Hematopoietic multipotent progenitor cell treated with erythropoietin and hydrocortisone succinate and interleukin-3 and kit ligand, for 15 days (in vitro differentiated cells): ENCODE results near the gene C19orf81.
A peak's percentile ranks its signal among the peaks of the same experiment; 100 is the strongest.
"Not testable (repeated sequence)": the region's sequence is repeated elsewhere in the genome, so short reads cannot be mapped to it uniquely, and the experiment has no call there.

Source experiments
- DNase-seq: peaks from one replicate; pipeline ENCODE4 v3.0.0-alpha.2; 2015; ENCODE audit warnings: low spot score

Gene C19orf81

DNA sequence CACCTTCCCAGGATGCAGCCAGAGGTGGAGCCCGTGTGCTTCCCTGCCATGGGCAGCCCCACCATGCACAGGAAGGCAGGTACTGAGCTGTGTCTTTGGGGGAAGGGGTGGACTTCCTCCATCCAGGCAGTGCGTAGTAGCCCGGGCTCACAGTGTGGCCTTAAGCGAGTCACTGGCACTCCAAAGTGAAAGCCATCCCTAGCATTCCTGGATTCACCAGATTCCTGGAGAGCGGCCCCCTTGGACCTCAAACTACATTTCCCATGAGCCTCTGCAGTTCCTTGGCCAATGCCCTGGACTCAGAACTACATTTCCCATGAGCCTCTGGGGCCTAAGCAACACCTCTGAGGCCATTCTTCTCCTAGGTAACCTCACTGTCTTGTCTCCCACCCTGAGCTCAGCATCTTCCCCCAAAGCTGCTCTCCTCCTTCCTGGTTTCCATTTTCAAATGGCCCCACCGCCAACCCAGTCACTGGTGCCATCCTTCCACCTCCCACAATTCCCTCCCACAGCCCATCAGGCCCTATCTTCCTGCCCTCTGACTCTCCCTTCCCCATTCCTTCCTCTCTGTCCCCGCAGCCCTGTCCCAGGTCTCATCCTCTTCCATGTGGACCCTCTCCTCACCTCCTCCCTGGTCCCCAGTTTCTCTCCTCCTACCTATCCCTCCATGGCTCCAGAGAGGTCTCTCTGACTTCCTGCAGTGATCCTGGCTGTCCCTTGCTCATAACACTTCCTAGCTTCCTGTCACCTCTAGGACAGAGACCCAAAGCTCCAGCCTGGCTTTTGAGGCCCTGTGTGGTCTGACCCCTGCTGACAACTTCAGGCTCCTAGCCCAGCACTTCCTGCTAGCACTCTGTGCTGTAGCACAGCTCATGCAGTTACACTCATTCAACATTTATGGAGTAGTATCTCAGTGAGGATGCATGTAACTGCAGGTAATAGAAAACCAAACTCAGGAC, at the start of gene C19orf81:
C19orf81 (plus strand) TSS at position 13 of the 959 bp plus-strand sequence; CDS start at position 13, 0 bp downstream.
- peak; percentile 35 for DNase-seq

DNA sequence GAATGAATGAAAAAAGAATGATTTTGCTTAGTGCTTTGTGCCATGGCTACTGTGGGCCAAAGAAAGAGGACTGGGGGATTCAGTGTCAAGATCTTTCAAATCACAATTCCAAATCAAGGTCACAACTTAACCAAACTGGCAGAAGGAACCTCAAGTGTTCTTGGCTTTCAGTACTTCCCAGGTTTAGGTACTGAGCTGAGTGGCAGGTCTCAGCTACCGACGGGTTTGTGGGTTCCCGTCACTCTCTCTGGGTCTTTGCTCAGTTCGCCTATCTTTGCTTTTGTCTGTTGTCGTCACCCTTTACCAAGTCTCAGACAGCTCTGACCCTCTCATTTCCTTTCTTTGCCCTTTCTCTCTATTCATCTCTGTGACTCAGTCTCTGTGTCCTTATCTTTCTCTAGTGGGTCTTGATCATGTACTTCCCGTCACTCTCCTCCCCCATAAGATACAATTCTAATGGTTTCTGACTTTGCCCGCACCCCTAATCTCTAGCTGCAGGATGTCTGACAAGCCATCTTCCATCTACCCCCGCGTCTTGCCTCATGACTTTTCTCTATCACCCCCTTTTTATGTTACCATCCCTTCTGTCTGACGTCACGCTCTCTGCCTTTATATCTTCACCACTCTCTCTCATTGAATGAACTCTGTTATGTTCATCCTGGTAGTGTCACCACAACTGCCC, 47.7 kb upstream of the C19orf81 start:
- no peak for DNase-seq

- no peak for DNase-seq
These were observed 47.2 kb upstream of the C19orf81 start for GRCh38 chr19:50602089-50602422.

GRCh38 chr19:50602496-50602895, 46.7 kb upstream of the C19orf81 start:
- no peak for DNase-seq

GRCh38 chr19:50602935-50603334, 46.3 kb upstream of the C19orf81 start:
- no peak for DNase-seq

DNA sequence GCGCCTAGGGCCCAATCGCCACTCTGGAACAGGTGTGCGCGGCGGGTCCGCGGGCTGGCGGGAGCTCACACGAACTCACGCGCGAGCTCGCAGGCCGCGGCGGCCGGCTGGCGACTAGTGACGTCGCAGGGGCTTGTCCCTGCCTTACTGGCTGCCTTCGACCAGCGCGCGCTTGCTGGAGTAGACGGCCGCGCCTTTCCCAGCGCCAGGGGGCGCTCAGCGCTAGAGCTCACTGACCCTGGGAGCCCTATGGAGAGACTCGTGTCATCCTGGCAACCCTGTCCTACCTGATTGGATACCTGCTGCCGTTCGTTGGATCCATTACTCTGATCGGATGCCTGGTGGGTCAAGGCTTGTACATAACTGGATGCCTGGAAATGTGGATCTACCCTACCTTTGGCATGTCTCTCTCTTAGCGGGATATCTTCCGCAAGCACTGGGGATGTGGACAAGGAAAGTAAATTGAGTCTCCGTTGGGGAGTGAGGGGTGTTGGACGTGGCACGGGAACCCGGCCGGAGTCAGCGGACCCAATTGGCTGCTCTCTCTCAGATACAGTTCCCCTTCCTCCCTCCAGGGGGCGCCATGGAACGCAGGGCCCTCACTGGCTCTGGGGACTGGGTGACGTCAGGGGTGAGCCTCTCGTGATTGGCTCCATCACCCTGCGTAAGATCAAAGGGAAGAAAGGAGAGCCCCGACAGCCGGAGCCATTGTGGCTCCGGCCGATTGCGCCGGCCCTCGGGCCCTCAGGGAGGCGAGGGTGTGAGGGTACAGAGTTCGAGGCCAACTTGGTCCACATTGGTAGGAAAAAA, 44.8 kb upstream of the C19orf81 start:
- not testable (repeated sequence) for DNase-seq

DNA sequence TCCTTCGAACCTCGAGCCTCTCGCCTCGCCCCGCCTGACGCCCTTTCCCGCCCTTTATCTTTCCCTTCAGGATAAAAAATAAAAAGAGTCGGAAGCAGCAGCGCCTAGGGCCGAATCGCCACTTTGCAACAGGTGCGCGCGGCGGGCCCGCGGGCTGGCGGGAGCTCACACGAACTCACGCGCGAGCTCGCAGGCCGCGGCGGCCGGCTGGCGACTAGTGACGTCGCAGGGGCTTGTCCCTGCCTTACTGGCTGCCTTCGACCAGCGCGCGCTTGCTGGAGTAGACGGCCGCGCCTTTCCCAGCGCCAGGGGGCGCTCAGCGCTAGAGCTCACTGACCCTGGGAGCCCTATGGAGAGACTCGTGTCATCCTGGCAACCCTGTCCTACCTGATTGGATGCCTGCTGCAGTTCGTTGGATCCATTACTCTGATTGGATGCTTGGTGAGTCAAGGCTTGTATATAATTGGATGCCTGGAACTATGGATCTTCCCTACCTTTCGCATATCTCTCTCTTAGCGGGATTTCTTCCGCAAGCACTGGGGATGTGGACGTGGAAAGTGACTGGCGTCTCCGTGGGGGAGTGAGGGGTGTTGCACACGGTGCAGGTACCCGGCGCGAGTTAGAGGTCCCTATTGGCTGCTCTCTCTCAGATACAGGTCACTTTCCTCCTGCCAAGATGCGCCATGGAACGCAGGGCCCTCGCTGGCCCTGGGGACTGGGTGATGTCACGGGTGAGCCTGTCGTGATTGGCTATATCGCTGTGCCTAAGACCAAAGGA, 43.0 kb upstream of the C19orf81 start:
- DNase-seq = not testable (repeated sequence)

GRCh38 chr19:50607388-50607787, 41.9 kb upstream of the C19orf81 start:
- no peak for DNase-seq

- DNase-seq = peak; percentile 86
These were observed 41.1 kb upstream of the C19orf81 start for GRCh38 chr19:50607874-50608785.

- not testable (repeated sequence) for DNase-seq
These were observed 36.5 kb upstream of the C19orf81 start for GRCh38 chr19:50612504-50613404.

GRCh38 chr19:50618379-50618778, 30.9 kb upstream of the C19orf81 start:
- DNase-seq = not testable (repeated sequence)

DNA sequence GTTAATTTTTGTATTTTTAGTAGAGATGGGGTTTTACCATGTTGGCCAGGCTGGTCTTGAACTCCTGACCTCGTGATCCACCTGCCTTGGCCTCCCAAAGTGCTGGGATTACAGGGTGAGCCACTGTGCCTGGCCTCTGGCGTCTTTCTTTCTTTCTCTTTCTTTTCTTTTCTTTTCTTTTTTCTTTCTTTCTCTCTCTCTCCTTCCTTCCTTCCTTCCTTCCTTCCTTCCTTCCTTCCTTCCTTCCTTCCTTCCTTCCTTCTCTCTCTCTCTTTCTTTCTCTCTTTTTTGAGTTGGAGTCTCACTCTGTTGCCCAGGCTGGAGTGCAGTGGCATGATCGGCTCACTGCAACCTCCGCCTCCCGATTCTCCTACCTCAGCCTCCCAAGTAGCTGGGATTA, 30.1 kb upstream of the C19orf81 start:
- not testable (repeated sequence) for DNase-seq

DNA sequence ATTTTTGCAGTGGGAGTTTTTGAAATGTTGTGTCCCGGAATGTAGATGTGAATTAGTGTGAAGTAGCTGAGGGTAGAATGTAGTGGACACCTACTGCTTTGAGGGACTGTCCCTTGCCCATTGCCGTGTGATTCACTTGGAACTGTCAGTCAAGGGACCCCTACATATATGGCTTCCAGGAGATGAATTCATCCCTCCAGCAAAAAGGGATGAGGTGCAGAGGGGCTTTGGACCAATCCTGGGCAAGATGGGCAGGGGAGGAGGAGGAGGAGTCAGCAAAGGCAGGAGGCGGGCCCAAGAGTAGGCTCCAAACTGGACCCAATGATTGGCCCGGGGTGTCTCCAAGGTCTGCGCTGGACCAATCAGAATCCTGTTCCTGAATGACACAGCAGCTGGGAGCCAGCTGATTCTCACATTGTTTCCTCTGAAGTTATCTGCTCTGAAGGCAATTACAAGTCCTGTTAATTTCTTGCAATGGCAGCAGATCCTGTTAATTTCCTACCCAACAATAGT, 28.8 kb upstream of the C19orf81 start:
- not testable (repeated sequence) for DNase-seq

- no peak for DNase-seq
These were observed 24.2 kb upstream of the C19orf81 start for GRCh38 chr19:50624949-50625600.

DNA sequence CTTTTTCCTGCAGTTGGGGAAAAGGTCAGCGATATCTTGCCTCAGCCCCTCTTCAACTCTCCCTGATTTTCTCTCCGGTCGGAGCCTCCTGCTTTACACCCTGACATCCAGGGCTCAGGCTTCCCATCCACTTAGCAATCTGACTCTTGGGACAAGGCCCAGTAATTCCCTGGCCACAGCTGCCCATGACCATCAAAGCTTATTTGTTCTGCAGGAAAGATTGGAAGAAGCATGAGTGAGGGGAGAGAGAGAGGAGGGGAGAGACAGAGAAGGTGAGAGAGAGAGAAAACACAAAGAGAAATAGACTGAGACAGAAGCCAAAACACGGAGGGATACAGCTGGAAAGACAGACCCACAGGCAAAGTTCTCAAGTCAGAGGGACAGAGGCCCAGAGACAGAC, 23.2 kb upstream of the C19orf81 start:
- no peak for DNase-seq

- DNase-seq = no peak
These were observed 22.4 kb upstream of the C19orf81 start for GRCh38 chr19:50626795-50627194.

DNA sequence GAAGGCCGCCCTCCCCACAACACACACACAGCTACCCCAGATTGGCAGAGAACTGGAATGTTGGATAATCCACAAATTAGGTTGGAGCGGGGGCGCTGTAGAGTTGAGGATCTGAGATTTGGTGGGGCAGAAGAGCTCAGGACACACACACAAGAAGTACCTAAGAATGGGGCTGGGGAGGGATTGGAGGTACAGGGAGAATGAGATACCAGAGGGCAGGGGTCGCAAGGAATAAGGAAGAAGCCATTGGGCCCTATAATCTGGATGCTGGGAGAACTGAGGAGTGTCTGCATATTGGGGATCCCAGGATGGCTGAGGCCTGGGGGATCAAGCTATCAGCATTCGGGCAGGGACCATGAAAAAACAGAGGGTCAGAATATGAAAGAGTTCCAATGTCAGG, 21.1 kb upstream of the C19orf81 start:
- DNase-seq = no peak

DNA sequence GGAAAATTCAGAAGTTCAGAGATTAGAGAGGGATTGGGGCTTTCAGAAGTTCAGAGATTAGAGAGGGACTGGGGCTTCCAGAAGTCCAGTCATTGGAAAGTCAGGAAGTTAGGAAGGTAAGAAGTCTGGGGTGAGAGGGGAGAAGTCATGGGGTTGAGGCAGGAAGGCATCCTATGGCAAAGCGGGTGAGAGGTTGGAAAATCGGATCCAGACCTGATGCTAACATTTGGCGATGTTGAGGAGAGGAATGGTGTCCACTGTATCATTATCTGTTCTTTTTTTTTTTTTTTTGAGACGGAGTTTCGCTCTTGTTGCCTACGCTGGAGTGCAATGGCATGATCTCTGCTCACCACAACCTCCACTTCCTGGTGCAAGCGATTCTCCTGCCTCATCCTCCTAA, 20.7 kb upstream of the C19orf81 start:
- DNase-seq = no peak

- DNase-seq = no peak
These were observed 20.1 kb upstream of the C19orf81 start for GRCh38 chr19:50629194-50629593.
